ENCODE data around the gene NR1D1. TPM values are rescaled to one million over a fixed set of nuclear protein-coding genes. Genes with fewer than 3 reads are reported as not detected.

The NR1D1 gene
- total RNA-seq, 4 donors from 2014 or later: 3.1 to 9.3 (median 7.0) TPM

- no peak for ATAC-seq (ENCODE audit: low FRiP score)
- no peak for DNase-seq (ENCODE audit: low spot score)
- TF ChIP-seq CTCF (IDR thresholded peaks at IDR 0.05): no peak
Measured at GRCh38 chr17:40130352-40131042, 30.1 kb upstream of the NR1D1 start.

- no peak for DNase-seq (ENCODE audit: low spot score)
- ATAC-seq (ENCODE audit: low FRiP score): no peak
- TF ChIP-seq CTCF (IDR thresholded peaks at IDR 0.05): no peak
Measured at GRCh38 chr17:40129498-40129897, 29.1 kb upstream of the NR1D1 start.

GRCh38 chr17:40124279-40125141 is 24.1 kb upstream of the NR1D1 start:
- ATAC-seq (ENCODE audit: low FRiP score): no peak
- no peak for TF ChIP-seq CTCF (IDR thresholded peaks at IDR 0.05)

GRCh38 chr17:40123811-40124114 is 23.4 kb upstream of the NR1D1 start:
- ATAC-seq (ENCODE audit: low FRiP score) (no peak), DNase-seq (ENCODE audit: low spot score) (no peak)
- TF ChIP-seq CTCF (IDR thresholded peaks at IDR 0.05): no peak

More at GRCh38 chr17:40124279-40125141, 24.1 kb upstream of the NR1D1 start:
- DNase-seq (ENCODE audit: low spot score): no peak

- no peak for DNase-seq (ENCODE audit: low spot score)
- TF ChIP-seq CTCF (IDR thresholded peaks at IDR 0.05): no peak
- ATAC-seq (ENCODE audit: low FRiP score): no peak
Measured at GRCh38 chr17:40122999-40123810, 22.8 kb upstream of the NR1D1 start.

GRCh38 chr17:40122136-40122998 is 22.0 kb upstream of the NR1D1 start:
- no peak for DNase-seq (ENCODE audit: low spot score)
- peak; percentile 54 for ATAC-seq (ENCODE audit: low FRiP score)
- TF ChIP-seq CTCF (IDR thresholded peaks at IDR 0.05): no peak
